GM19468 (cell line): ENCODE measurements around the gene EXOC4.

Experiments used
- ATAC-seq: cut with Tn5 transposase; IDR thresholded peaks from one replicate; pipeline ENCODE4 v1.9.1; 2021; ENCODE audit warnings: mild to moderate bottlenecking, moderate library complexity, moderate number of reproducible peaks; ENCODE audit not compliant: unreplicated experiment; ENCODE audit errors: extremely low read depth

The EXOC4 gene

DNA sequence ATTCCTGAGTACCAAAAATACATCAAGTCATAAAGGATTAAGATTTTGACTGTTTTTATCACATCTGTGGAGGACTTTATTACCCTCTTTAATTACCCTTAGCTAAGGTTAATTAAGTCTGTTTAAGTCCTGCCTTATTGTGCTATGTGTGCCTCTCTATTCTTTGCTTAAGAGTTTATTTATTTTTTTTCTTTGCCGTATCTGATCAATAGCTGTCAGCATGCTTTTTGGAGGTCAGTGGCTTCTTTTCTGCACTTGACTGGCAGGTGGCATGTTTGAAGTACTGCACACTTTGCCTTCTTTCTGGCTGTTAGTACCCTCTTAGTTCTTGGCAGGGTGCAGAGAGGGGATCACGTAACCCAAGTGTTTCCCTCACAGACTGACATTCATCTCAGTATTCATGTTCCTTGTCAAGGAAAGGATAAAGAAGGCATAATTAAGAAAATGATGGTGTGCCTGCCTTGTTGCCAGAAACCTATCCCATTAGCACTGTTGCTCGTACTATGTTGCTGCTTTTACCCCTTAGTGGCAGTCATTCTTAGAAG is 225.8 kb downstream of the EXOC4 start:
- no peak for ATAC-seq

DNA sequence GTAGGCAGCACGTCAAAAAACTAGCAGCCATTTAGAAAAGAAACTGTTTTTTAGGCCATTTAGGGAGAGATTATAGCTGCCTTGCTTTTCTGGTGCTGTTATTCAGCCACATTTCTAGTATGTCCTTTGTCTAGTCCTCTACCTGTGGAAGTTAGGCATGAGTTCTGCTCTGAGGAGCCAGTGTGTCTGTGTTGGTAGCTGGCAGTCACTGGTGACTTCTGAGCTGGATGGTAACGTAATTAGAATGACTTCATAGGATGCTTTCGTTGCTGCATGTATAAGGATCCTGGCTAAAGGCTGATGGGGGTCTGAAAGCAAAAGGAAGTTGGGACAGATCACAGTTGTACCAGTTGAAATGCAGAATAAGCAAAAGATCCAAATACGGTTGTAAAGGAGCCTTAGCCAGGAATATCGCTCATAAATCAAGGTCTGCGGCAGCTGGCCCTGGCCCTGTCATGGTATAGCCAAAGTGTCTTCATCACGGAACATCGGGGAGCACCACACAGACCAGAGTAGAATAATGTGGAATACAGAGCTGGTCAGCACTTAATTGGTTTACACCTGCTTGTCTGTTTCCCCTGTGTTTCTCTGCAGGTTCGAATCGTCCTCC is 226.7 kb downstream of the EXOC4 start:
- ATAC-seq = no peak

DNA sequence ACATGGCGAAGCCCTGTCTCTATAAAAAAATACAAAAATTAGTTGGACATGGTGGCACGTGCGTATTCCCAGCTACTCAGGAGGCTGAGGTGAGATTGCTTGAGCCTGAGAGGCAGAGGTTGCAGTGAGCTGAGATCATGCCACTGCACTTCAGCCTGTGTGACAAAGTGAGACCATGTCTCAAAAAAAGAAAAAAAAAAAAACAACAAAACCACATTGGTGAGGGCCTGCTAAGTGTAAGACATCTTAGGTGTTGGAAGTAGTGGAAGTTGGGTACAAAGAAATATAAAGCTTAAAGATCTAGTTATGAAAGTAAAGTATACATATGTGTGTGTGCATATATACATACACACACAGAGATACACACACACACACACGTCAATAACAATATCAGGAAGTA is 228.0 kb downstream of the EXOC4 start:
- no peak for ATAC-seq

DNA sequence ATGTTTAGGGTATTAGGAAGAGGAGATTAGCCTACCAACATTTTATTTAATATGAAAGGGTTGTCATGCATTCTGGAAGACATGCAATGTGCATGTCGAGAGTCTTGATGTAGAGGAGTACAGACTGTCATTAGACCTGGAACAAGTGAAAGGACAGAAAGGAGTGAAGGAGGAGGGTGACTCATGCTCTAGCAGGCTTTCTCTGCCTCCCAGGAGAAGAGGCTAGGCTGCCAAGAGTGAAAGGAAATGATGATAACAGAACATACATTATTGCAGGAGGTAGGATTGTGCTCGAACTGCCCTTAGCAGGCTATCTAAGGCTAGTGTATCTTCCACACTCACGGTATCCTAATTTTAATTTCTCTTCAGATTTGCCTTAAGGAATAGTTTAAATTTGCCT is 228.8 kb downstream of the EXOC4 start:
- ATAC-seq = no peak

DNA sequence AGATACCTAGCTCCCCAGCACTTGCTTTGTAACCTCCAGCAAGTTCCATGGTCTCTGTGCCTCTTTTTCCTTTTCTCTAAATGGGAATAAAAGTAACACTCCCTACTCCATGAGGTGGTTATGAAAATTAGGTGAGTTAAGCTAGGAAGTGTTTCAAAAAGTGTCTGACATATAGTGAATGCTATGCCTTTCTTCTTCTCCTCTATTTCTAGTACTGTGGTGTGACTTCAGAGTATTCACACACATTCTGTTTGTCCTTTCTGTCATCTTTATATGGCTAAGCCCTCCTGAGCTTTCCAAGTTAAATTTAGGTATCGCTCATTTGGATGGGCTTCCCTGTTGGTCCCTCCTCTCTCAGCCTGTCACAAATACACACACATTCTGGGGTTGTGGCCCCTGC is 229.7 kb downstream of the EXOC4 start:
- no peak for ATAC-seq

DNA sequence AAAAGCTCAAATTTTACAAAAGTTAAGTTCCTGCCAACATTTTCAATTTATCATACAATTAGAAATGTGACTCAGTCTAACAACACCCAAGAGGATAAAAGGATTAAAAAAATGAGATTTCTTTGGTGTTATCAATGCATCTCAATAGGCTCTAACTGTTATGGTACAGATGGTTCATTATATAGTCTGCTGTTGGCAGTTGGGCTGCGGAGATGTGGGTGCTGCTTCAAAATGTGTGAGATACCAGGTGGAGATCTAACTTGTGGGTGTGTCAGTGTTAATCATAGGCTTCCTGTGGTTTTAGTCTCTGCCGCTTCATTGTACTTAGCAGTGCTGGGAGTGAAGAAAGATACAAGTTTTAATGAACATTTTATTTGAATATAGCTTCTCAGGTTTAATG is 231.2 kb downstream of the EXOC4 start:
- ATAC-seq = no peak

DNA sequence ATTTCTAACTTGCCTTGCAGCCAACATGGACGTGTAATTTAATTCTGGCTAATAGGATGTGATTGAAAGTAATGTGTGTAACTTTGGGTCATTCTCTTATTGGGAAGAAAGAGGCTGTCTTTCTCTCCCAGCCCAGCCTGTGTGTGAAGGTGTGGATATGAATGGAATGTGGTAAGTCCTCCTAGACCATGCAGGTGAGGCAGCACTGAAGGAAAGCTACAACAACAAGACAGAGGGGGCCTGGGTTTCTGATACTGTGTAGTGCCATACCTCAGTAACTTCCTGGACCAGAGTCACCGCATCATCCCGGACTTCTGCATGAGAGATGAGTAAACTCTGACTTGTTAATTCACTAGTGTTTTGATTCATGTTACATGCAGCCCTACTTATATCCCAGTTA is 237.0 kb downstream of the EXOC4 start:
- no peak for ATAC-seq

DNA sequence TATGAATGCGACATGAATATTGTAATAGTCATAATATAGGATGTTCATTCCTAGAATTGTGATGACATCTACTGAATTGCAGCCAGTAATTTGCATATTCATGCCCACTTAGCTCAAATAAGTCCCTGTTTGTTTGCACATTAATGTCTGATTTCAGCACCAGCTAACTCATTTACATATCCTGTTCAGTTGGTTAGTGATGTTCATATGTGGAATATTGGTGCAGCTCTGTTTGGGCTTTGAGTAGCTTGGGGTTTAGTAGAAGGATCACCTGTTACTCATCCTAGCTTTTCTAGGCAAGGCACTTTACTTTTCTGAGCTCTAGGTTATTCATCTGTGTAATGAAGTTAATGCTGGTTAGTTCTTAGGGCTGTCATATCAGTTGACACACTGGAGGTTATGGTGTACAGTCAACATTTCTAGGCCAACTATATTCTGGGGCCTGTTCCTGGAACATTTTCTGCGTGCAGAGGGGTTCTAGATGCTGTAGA is 238.4 kb downstream of the EXOC4 start:
- ATAC-seq = no peak

DNA sequence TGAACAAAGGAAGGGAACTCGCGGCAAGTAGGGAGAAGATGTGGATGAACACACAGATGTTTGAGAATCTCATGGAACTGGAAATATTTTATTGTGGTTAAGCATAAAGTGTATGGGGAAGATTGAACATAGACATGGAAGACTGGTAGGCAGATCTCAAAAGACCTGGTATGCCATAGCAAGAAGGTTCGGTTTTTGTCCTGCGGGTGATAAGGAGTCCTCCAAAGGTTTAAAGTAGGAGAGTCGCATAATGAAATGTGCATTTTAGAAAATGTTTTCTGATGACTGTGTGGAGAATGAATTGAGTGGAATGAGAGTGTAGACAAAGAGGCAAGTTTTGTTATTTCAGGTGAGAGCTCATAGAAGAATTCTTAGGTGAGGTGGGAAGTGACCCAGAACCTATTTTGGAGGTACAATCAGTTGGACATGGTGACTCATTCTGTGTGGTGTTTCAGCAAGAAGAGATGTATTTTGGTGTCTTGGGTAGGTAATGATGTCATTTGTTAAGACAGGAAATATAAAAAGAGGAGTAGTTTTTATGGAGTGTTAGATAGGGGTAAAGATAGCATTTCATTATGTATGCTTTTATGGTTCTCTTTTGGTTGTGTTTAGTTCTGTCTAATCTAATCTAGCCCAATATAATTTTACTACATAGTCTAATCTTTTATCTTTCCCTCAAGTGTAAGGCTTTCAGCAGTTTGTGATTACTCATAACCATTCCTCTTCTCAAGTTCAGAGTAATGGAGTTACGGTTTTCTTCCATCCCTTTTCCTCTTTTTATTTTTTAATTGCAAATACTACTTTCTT is 239.2 kb downstream of the EXOC4 start:
- no peak for ATAC-seq

DNA sequence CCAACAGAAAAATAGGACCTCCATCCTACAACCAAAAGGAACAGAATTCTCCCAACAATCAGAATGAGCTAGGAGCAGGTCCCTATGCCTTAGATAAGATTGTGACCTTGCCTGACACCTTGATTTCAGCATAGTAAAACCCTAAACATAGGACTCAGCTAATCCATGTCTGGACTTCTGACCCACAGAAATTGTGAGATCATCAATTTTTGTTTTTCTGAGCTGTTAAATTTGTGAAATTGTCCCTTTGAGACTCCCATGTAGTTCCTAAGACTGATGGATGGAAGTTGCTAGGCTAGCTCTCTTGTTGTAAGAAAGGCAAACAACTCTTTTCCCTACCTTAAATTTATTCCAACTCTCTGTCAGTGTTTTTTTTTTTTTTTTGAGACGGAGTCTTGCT is 244.2 kb downstream of the EXOC4 start:
- ATAC-seq = no peak

DNA sequence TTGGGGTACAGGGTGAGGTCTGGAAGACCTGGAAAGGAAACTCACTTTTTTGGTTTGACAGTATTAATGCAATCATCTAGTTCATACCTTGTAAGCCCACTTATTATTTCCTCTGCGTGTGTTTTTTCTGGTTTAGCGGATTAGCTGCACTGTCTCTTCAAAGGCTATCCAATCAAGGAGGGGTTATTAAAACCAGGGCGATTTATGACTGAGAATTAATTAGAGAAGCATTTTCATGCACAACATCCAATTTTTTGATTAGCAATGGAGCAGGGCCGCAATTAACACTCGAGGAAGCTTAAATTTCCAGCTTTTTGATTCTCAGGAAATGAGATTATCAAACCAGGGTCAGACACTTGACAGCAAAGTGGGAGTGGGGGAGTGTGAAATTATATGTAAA is 248.9 kb downstream of the EXOC4 start:
- ATAC-seq = no peak

DNA sequence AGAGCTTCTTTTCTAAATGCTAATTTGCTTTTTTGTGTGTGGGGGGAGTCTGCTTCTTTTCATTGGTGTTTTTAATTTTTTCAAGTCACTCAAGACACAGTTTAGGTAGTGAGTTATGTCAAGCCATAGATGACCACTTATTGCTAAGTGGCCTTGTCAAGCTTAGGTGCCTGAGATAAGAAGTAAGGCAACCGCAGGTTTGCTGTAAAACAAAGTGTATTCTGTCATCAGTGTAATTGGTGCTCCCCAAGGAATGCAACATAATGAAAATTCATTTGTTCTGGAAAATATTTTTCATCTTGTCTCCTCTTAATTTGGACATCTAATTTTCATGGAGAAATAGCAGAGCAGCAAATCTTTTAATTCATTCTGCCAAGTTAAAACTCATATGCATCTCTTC is 249.6 kb downstream of the EXOC4 start:
- no peak for ATAC-seq

DNA sequence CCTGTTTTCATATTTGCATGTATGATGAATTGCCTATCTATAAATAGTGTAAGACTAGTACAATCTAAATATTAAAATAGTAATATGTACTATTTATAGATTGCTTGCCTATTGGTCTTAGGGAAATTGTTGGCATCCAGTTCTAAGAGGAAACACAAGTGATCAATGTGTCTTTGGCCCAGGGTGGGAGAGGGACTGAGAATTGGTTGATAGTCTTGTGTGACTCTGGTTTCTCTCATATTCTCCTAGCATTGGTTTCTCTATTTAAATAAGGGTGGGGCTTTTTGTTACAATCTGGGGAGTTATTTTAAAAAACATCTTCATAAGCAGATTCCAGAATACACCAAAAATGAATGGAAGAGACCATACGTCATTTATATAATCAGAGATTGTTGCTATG is 250.1 kb downstream of the EXOC4 start:
- no peak for ATAC-seq

DNA sequence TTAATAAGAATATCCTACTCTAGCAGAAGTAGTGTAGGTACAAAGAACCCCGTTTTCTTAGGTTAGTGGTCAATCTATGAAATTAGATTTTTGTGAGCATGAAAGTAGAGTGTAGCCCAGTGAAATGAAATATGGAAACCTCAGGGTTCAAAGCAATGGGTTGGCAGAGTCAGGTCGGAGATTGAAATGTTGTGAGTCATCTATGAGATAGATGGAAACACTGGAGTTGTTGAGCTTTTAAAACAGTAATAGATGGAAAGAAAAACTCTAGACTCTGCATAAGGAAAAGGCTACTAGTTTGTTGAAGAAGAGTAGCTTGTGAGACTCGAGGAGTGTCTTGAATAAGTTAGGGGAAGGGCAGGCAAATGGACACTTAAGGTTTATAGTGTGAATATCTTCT is 251.9 kb downstream of the EXOC4 start:
- ATAC-seq = no peak

DNA sequence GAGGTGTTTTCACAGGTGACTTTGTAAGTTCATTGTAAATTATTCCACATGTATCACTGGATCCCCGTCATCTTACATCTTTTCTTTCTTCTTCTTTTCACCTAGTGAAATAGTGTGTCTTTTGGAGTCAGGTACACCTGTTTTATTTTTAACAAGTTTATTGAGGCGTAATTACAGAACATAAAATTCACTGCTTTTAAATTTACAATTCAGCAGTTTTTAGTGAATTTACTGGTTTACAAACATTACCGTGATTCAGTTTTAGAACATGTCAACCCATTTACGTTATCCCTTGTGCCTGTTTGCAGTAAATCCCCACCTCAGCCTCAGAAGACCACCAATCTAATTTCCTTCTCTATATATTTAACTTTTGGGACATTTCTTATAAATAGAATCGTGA is 256.9 kb downstream of the EXOC4 start:
- no peak for ATAC-seq

DNA sequence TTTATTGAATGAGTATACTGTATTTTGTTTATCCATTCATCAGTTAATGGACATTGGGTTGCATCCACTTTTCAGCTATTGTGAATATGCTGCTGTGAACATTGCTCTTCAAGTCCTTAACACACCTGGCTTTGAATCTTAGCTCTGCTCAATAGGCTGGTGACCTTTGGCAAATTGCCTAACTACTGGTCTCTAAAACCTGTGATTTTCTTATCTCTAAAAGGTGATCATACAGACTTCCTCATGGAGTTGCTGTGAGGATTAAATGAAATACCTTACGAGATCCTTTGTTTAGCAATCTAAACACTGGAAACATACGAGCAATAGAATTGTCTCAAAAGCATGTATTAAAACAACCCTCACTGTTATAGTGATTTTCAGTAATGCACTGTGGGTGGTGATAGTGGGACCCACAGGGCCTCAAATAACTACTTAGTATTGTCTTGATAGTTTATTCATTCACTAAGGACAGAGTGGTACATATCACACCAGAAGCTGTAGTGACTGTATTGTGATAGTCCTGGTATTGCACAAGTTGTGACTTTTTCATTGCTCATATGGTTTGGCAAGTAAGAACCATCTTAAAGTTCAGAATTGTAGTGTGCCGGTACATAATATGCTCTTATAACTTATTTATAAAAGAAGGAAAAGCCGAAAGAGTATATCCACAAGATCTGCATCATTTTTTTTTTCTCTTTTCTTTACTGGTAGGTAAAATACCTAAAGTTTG is 257.6 kb downstream of the EXOC4 start:
- no peak for ATAC-seq

DNA sequence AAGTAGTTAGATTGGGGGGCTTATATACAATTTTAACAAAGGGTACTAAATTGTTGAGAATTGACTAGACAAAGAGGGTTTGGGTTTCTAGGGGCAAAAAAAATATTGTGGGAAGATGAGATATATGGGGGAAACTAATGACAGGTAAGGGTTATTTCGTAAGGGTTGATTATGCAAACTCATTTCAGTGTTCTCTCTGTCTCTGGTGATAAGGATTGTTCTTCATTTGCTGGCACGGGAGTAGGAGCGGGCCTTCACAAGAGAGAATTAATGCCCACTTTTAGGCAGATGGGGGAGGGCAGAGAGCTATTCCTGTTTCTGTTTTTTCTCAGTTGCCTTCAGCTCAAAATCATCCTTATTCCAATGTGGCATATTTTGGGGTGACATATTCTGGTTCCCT is 258.4 kb downstream of the EXOC4 start:
- ATAC-seq = no peak

DNA sequence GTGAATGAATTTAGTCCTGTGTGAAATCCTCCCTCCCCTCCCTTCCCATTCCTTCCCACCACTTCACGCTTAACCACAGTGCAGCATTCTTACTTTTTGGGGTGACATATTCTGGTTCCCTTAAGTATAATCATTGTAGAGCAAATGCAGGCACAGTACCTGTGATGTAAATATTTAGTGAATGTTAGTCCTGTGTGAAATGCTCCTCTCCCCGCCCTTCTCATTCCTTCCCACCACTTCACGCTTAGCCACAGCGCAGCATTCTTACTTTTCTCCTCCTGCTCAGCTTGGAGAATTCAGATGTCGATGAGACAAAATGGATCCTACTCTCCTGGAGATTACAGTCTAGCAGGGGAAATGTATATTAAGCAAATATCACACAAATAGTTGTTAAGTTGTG is 258.8 kb downstream of the EXOC4 start:
- ATAC-seq = no peak

DNA sequence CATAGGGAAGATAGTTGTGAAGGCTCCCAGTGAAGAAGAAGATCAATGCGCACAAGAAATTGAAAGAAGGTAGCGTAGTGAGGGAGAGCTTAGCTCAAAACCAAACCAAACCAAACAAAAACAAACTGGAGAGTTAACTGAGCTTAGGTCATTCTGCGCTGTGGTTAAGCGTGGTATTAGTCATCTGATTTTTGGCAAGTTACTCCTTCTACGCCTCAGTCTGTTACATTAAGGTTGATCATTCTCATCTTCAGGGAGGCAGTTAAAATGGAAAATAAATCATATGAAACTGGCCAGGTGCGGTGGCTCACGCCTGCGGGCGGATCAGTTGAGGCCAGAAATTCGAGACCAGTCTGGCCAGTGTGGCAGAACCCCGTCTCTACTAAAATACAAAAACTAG is 259.7 kb downstream of the EXOC4 start:
- ATAC-seq = no peak

DNA sequence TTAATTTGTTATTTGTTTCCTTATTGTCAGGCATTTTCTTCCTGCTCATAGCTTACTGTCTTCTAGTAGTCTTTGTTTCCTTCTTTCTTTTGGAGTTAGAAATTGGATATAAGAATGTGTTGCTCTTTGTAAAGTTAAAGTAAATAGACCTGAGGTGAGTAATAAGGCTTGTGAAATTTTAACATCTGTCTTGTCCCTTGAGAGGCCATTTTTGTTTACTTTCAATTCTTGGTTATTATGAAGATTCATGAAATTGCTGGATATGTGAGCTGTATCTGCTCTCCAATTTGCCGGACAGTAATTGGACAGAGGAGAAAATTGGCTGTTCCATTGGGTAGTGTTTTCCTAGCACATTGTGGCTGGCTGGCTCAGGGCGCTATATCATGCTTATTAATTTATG is 260.7 kb downstream of the EXOC4 start:
- ATAC-seq = no peak

DNA sequence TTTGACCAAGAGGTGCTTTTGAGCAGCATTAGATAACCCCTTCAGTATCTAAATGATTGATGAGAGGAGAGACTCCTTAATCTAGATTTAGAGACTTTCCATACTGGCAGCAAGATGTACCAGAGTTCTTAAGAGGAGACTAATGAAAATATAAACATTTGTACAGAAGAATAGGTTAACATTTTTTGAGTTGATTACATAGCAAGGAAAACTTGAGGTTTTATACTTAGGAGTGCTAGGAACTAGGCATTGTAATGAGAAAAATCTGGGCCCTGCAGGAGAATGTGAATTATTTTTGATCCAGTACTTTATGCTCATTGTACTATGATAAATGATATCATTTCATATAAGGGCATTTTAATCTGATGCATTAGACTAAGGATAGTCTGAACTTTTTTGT is 261.7 kb downstream of the EXOC4 start:
- ATAC-seq = no peak
